AG09319 (cell line): ENCODE data around the gene DOK7.
"Not testable (repeated sequence)": the region's sequence is repeated elsewhere in the genome, so short reads cannot be mapped to it uniquely, and the experiment has no call there.

ENCODE experiments used
- DNase-seq: peaks from one replicate; pipeline ENCODE4 v3.0.0-alpha.2; 2010; ENCODE audit warnings: low read depth; ENCODE audit errors: extremely low read depth
- CTCF ChIP-seq: IDR thresholded peaks from 2 replicates; pipeline ENCODE4 v1.5.1; 2011; ENCODE audit warnings: low read depth, mild to moderate bottlenecking, inconsistent platforms, low read length, moderate library complexity

The DOK7 gene

GRCh38 chr4:3502941-3503936 is 40.1 kb downstream of the DOK7 start:
- TF ChIP-seq CTCF = no peak
- DNase-seq = no peak

- no peak for DNase-seq
- TF ChIP-seq CTCF = no peak
Measured at GRCh38 chr4:3505231-3505630, 42.1 kb downstream of the DOK7 start.

GRCh38 chr4:3508542-3508941 is 45.4 kb downstream of the DOK7 start:
- DNase-seq = no peak
- TF ChIP-seq CTCF = no peak

- no peak for DNase-seq
- TF ChIP-seq CTCF = no peak
Measured at GRCh38 chr4:3510481-3510880, 47.4 kb downstream of the DOK7 start.

- no peak for DNase-seq
- no peak for TF ChIP-seq CTCF
Measured at GRCh38 chr4:3511187-3511586, 48.1 kb downstream of the DOK7 start.

GRCh38 chr4:3511601-3512000 is 48.5 kb downstream of the DOK7 start:
- not testable (repeated sequence) for DNase-seq

GRCh38 chr4:3512279-3512678 is 49.2 kb downstream of the DOK7 start:
- DNase-seq = no peak
- TF ChIP-seq CTCF = no peak
